ENCODE results near the gene PCIF1. TPM values are rescaled to one million over a fixed set of nuclear protein-coding genes. Genes with fewer than 3 reads are reported as not detected.

PCIF1 gene
- total RNA-seq, 4 donors from 2014 or later: 34.5 to 63.2 (median 41.3) TPM

DNA sequence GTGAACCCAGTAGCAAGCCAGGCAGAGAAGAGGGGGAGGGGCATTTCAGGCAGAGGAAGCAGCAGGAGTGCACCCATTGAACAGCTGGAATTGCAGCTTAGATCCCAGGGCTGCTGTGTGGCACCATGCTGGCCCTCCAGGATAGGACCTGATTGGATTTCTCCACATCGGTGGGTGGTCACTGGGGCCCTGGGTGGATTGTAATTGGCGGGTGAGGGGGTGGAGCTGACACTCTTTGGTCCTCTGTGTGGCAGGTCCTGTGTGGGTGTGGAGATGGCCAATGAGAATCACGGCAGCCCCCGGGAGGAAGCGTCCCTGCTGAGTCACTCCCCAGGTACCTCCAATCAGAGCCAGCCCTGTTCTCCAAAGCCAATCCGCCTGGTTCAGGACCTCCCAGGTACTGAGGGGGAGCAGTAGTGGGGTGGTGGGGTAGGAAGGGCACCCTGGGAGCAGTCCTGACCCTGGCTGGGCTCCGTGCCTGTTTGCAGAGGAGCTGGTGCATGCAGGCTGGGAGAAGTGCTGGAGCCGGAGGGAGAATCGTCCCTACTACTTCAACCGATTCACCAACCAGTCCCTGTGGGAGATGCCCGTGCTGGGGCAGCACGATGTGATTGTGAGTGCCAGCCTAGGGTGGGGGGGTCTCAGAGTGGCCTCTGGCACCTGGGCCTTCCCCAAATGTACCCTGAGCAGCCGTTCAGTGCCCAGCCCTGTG lies 4.4 kb downstream of the PCIF1 start:
- intact Hi-C loops (cut with DNase I; ENCODE audit: low total_unique reads): no loop called here
- DNase-seq (ENCODE audit: low spot score in 2 of 2): no peak
- H3K4me3 ChIP-seq (ENCODE audit: low read depth, poor library complexity, severe bottlenecking): no peak overlapping the region
- WGBS, 2 donors: 88 to 93% methylated on average over 13 of the region's 13 CpGs
- TF ChIP-seq, protein P1, sequence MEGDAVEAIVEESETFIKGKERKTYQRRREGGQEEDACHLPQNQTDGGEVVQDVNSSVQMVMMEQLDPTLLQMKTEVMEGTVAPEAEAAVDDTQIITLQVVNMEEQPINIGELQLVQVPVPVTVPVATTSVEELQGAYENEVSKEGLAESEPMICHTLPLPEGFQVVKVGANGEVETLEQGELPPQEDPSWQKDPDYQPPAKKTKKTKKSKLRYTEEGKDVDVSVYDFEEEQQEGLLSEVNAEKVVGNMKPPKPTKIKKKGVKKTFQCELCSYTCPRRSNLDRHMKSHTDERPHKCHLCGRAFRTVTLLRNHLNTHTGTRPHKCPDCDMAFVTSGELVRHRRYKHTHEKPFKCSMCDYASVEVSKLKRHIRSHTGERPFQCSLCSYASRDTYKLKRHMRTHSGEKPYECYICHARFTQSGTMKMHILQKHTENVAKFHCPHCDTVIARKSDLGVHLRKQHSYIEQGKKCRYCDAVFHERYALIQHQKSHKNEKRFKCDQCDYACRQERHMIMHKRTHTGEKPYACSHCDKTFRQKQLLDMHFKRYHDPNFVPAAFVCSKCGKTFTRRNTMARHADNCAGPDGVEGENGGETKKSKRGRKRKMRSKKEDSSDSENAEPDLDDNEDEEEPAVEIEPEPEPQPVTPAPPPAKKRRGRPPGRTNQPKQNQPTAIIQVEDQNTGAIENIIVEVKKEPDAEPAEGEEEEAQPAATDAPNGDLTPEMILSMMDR (IDR thresholded peaks at IDR 0.05): no peak
- no peak for TF ChIP-seq POLR2A (IDR thresholded peaks at IDR 0.05)

DNA sequence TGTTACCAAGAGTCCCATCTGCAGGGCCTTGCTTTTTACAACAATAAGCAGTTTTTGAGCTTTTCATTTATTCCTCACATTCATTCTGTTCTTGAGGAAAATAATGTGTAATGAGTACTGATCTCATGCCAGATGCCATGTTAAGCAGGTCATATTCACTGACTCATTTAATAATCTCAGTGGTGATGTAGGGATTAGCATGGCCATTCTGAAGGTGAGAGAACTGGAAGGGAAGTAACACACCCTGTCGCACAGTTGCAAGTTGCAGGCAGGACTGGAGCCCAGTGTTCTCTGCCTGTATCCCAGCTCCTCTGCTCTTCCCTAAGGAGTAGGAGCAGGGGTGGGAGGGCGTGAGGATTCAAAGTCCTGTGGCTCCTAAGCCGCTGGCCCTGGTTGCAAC lies 5.6 kb downstream of the PCIF1 start:
- H3K4me3 ChIP-seq (ENCODE audit: low read depth, poor library complexity, severe bottlenecking): no peak overlapping the region
- DNase-seq (ENCODE audit: low spot score in 2 of 2): no peak
- intact Hi-C loops (cut with DNase I; ENCODE audit: low total_unique reads): no loop called here
- 90 to 94% methylated on average over 3 of the region's 3 CpGs for WGBS, 2 donors
- no peak for TF ChIP-seq POLR2A (IDR thresholded peaks at IDR 0.05)
- TF ChIP-seq, protein P1 (IDR thresholded peaks at IDR 0.05): no peak

DNA sequence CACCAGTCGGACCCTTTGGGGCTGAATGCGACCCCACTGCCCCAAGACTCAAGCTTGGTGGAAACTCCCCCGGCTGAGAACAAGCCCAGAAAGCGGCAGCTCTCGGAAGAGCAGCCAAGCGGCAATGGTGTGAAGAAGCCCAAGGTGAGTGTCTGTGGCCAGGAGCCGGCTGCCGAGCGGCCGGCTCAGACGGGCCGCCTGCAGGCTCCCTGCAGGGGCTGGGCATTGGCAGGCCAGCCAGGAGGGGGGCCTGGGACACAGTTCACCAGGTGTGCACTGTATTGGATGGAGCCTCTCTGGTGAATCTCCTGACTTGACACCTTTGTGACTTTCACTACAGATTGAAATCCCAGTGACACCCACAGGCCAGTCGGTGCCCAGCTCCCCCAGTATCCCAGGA lies 6.0 kb downstream of the PCIF1 start:
- no peak overlapping the region for H3K4me3 ChIP-seq (ENCODE audit: low read depth, poor library complexity, severe bottlenecking)
- TF ChIP-seq, protein P1 (IDR thresholded peaks at IDR 0.05): no peak
- TF ChIP-seq POLR2A (IDR thresholded peaks at IDR 0.05): no peak
- intact Hi-C loops (cut with DNase I; ENCODE audit: low total_unique reads): no loop called here
- 88 to 98% methylated on average over 8 to 11 of the region's 13 CpGs for WGBS, 2 donors
- DNase-seq (ENCODE audit: low spot score in 2 of 2): no peak

DNA sequence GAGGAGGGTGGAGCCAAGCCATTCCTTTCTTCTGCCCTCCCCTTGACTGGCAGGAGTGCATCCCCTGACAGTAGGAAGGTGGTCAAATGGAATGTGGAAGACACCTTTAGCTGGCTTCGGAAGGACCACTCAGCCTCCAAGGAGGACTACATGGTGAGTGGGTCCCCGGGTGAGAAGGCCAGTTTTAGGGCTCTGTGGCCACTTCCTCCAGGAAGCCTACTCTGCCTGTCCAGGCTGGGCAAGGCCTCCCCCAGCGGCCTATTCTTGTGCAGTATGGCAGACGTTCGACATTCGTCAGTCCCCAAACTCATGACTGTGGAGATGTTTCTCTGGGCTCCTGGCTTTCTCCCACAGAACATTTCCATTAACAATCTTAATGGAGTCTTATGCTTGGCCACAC lies 9.1 kb downstream of the PCIF1 start:
- TF ChIP-seq, protein P1 (IDR thresholded peaks at IDR 0.05): no peak
- no peak for TF ChIP-seq POLR2A (IDR thresholded peaks at IDR 0.05)
- no peak for DNase-seq (ENCODE audit: low spot score in 2 of 2)
- intact Hi-C loops (cut with DNase I; ENCODE audit: low total_unique reads): no loop called here
- H3K4me3 ChIP-seq (ENCODE audit: low read depth, poor library complexity, severe bottlenecking): no peak overlapping the region
- 83 to 91% methylated on average over 6 of the region's 6 CpGs for WGBS, 2 donors

DNA sequence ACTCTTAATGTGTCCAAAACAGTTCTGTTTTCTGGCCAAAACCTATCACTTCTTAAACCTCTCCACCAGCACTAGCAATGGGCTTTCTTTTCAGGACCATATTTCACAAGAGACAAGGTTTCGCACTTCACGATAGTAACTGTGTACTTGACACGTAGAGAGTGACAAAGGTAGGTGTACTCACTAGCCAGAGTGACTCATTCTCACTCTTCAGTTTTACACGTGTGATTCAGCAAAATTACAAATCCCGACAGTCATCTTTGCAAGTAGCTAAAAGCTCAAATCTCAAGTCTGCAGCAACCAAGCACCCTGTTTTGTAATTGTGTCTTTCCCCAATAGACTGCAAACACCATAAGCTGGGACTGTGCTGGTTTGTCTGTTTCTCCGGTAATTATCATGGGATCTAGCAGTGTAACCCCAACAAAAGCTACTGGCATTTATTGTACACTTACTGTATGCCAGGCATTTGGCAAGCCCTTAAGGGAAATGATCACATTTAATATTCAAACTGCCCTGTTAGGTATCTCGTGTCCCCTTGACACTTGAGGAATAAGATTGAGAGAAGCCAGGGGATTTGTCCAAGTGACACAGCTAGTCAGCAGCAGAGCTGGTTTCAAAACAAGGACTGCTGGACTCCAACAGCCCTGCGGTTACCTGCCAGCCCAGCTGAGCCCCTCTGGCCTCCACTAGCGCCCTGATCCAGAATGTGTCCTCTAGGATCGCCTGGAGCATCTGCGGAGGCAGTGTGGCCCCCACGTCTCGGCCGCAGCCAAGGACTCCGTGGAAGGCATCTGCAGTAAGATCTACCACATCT lies 9.9 kb downstream of the PCIF1 start:
- 79 to 81% methylated on average over 15 of the region's 15 CpGs for WGBS, 2 donors
- TF ChIP-seq POLR2A (IDR thresholded peaks at IDR 0.05): no peak
- TF ChIP-seq, protein P1 (IDR thresholded peaks at IDR 0.05): no peak
- no peak for DNase-seq (ENCODE audit: low spot score in 2 of 2)
- no peak overlapping the region for H3K4me3 ChIP-seq (ENCODE audit: low read depth, poor library complexity, severe bottlenecking)
- intact Hi-C loops (cut with DNase I; ENCODE audit: low total_unique reads): no loop called here
